ENCODE measurements around the gene RCSD1.

DNA sequence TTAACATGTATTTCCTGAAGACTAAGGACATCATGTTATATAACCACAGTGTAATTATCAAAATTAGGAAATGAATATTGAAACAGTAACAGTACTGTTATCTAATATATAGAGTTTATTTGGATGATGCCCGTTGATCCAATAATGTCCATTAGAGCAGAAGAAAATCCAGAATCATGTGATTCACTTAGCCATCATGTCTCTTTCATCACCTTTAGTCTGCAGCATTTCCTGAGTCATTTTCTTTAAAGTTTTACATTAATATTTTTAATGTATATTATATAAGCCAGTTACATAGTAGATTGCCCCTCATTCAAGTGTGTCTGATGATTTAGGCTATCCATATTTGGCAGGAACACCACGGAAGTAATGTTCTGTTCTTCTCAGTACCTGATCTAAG lies 120.6 kb downstream of the RCSD1 start:
- TF ChIP-seq TOX (CRISPR knock-in tag; IDR thresholded peaks at IDR 0.05; ENCODE audit: borderline replicate concordance), result no peak
- TF ChIP-seq, protein P1, sequence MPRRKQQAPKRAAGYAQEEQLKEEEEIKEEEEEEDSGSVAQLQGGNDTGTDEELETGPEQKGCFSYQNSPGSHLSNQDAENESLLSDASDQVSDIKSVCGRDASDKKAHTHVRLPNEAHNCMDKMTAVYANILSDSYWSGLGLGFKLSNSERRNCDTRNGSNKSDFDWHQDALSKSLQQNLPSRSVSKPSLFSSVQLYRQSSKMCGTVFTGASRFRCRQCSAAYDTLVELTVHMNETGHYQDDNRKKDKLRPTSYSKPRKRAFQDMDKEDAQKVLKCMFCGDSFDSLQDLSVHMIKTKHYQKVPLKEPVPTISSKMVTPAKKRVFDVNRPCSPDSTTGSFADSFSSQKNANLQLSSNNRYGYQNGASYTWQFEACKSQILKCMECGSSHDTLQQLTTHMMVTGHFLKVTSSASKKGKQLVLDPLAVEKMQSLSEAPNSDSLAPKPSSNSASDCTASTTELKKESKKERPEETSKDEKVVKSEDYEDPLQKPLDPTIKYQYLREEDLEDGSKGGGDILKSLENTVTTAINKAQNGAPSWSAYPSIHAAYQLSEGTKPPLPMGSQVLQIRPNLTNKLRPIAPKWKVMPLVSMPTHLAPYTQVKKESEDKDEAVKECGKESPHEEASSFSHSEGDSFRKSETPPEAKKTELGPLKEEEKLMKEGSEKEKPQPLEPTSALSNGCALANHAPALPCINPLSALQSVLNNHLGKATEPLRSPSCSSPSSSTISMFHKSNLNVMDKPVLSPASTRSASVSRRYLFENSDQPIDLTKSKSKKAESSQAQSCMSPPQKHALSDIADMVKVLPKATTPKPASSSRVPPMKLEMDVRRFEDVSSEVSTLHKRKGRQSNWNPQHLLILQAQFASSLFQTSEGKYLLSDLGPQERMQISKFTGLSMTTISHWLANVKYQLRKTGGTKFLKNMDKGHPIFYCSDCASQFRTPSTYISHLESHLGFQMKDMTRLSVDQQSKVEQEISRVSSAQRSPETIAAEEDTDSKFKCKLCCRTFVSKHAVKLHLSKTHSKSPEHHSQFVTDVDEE (CRISPR knock-in tag; IDR thresholded peaks at IDR 0.05), result no peak
- TF ChIP-seq ZNF565 (CRISPR knock-in tag; conservative IDR thresholded peaks at IDR 0.05; ENCODE audit: low read depth), result no peak
- TF ChIP-seq, protein P2, sequence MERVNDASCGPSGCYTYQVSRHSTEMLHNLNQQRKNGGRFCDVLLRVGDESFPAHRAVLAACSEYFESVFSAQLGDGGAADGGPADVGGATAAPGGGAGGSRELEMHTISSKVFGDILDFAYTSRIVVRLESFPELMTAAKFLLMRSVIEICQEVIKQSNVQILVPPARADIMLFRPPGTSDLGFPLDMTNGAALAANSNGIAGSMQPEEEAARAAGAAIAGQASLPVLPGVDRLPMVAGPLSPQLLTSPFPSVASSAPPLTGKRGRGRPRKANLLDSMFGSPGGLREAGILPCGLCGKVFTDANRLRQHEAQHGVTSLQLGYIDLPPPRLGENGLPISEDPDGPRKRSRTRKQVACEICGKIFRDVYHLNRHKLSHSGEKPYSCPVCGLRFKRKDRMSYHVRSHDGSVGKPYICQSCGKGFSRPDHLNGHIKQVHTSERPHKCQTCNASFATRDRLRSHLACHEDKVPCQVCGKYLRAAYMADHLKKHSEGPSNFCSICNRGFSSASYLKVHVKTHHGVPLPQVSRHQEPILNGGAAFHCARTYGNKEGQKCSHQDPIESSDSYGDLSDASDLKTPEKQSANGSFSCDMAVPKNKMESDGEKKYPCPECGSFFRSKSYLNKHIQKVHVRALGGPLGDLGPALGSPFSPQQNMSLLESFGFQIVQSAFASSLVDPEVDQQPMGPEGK (CRISPR knock-in tag; IDR thresholded peaks at IDR 0.05; ENCODE audit: borderline replicate concordance), result no peak

Measured in SK-N-SH treated with all-trans-retinoic acid at 6 μM for 48 hours (cell line).